ENCODE results near the gene DCAF17.
"Not testable (repeated sequence)": the region's sequence is repeated elsewhere in the genome, so short reads cannot be mapped to it uniquely, and the experiment has no call there.

Gene DCAF17

GRCh38 chr2:171411214-171411613, 22.8 kb upstream of the DCAF17 start:
- DNase-seq = no peak

- no peak for DNase-seq
These were observed 22.1 kb upstream of the DCAF17 start for GRCh38 chr2:171411791-171412483.

- DNase-seq = no peak
These were observed 21.4 kb upstream of the DCAF17 start for GRCh38 chr2:171412571-171413175.

- not testable (repeated sequence) for DNase-seq
These were observed 19.4 kb upstream of the DCAF17 start for GRCh38 chr2:171414645-171415044.

GRCh38 chr2:171416009-171416926, 17.8 kb upstream of the DCAF17 start:
- DNase-seq = peak; percentile 80 to 83

- DNase-seq = no peak
These were observed 14.7 kb upstream of the DCAF17 start for GRCh38 chr2:171419333-171419732.

GRCh38 chr2:171420728-171421563, 13.1 kb upstream of the DCAF17 start:
- no peak for DNase-seq

- not testable (repeated sequence) for DNase-seq
These were observed 11.1 kb upstream of the DCAF17 start for GRCh38 chr2:171422710-171423495.

GRCh38 chr2:171430516-171431410, 3.3 kb upstream of the DCAF17 start:
- DNase-seq = no peak

GRCh38 chr2:171431677-171432167, 2.3 kb upstream of the DCAF17 start:
- DNase-seq = no peak

GRCh38 chr2:171432206-171432968, 1.6 kb upstream of the DCAF17 start:
- DNase-seq = no peak

- DNase-seq = peak; percentile 5 to 43
These were observed 860 bp upstream of the DCAF17 start for GRCh38 chr2:171432969-171433762.

- no peak for DNase-seq
These were observed 338 bp upstream of the DCAF17 start, which contains the start of gene METTL8 for GRCh38 chr2:171433763-171434012. TSS of gene METTL8 (minus strand) at chr2:171433990. CDS start at chr2:171392185, 41,805 bp downstream.

GRCh38 chr2:171436307-171436706, 2.3 kb downstream of the DCAF17 start:
- DNase-seq = no peak

GRCh38 chr2:171441470-171441869, 7.4 kb downstream of the DCAF17 start:
- DNase-seq = no peak

- no peak for DNase-seq
These were observed 13.6 kb downstream of the DCAF17 start for GRCh38 chr2:171447675-171448074.

- DNase-seq = no peak
These were observed 17.0 kb downstream of the DCAF17 start for GRCh38 chr2:171451074-171451473.

- DNase-seq = no peak
These were observed 18.7 kb downstream of the DCAF17 start for GRCh38 chr2:171452773-171453172.

GRCh38 chr2:171459498-171459897, 25.5 kb downstream of the DCAF17 start:
- no peak for DNase-seq
